K562 (cell line): ENCODE data around the gene TRIM65. TPM values are rescaled to one million over a fixed set of nuclear protein-coding genes. Genes with fewer than 3 reads are reported as not detected.
A peak's percentile ranks its signal among the peaks of the same experiment; 100 is the strongest.

Experiments used
- DDX20 ChIP-seq: fragments of 450-650 bp; IDR thresholded peaks from 2 replicates; pipeline ENCODE4 v1.6.1; 2016; ENCODE audit warnings: missing genetic modification characterization, low read depth, mild to moderate bottlenecking, missing compliant biosample characterization, moderate library complexity
- GTF2E2 ChIP-seq: fragments of 200-800 bp; sonication (Bioruptor generic); IDR thresholded peaks from 2 replicates; pipeline ENCODE4 v1.6.1; 2016; ENCODE audit warnings: missing genetic modification characterization, missing compliant biosample characterization
- HIVEP1 ChIP-seq: fragments of 250-450 bp; sonication (Bioruptor Pico); IDR thresholded peaks from 2 replicates; pipeline ENCODE4 v1.4.0; 2020; ENCODE audit warnings: mild to moderate bottlenecking
- MTF1 ChIP-seq: fragments of 250-450 bp; sonication (Bioruptor Pico); IDR thresholded peaks from 2 replicates; pipeline ENCODE4 v1.9.0; 2021; ENCODE audit warnings: moderate library complexity, mild to moderate bottlenecking, inconsistent platforms, borderline replicate concordance
- NBN ChIP-seq: fragments of 450-650 bp; IDR thresholded peaks from 2 replicates; pipeline ENCODE4 v1.6.1; 2016; ENCODE audit warnings: low read depth, mild to moderate bottlenecking
- NR3C1 ChIP-seq: sonication (generic); formaldehyde crosslinking; IDR thresholded peaks from 2 replicates; pipeline ENCODE4 v1.8.1; 2022; ENCODE audit warnings: missing genetic modification reagents
- PHF8 ChIP-seq: fragments of 200-600 bp; sonication (generic); IDR thresholded peaks from 2 replicates; pipeline ENCODE4 v1.6.1; 2012; ENCODE audit warnings: mixed run types, mild to moderate bottlenecking, inconsistent platforms, low read length, moderate library complexity, borderline replicate concordance
- PHTF2 ChIP-seq: fragments of 250-450 bp; sonication (Bioruptor Pico); IDR thresholded peaks from 2 replicates; pipeline ENCODE4 v1.5.0; 2021; ENCODE audit warnings: mild to moderate bottlenecking
- SLC30A9 ChIP-seq: fragments of 250-450 bp; sonication (Bioruptor Pico); IDR thresholded peaks from 2 replicates; pipeline ENCODE4 v1.8.0; 2022; ENCODE audit warnings: mild to moderate bottlenecking, moderate library complexity
- TCF7L2 ChIP-seq: fragments of 150-350 bp; IDR thresholded peaks from 2 replicates; pipeline ENCODE4 v1.6.1; 2016; ENCODE audit warnings: low read depth, mild to moderate bottlenecking, low read length, moderate library complexity
- U2AF1 ChIP-seq: fragments of 200-400 bp; formaldehyde crosslinking; optimal IDR thresholded peaks from 2 replicates; pipeline ENCODE3; 2017; ENCODE audit warnings: mild to moderate bottlenecking, low read depth, low read length, moderate library complexity
- ZBTB7A ChIP-seq: IDR thresholded peaks from 2 replicates; pipeline ENCODE4 v1.6.1; 2011; ENCODE audit warnings: low read depth, mild to moderate bottlenecking, low read length, moderate library complexity, borderline replicate concordance; ENCODE audit not compliant: control insufficient read depth
- ZEB2 ChIP-seq: fragments of 450-650 bp; IDR thresholded peaks from 2 replicates; pipeline ENCODE4 v1.6.1; 2016
- ZFP36 ChIP-seq: fragments of 150-350 bp; IDR thresholded peaks from 2 replicates; pipeline ENCODE4 v1.6.1; 2018; ENCODE audit warnings: low read length, low read depth; ENCODE audit not compliant: partially characterized antibody
- polyA plus RNA-seq, 8 experiments: library from polyadenylated mRNA; depleted of rRNA in 4 of 8; stranded (reverse) in 5 of 8; unstranded in 3 of 8; fragments of >200 nt; fragmentation: Nextera tagmentation in 2 of 8; fragmentation: Illumina TruSeq in 1 of 8; extraction: Ambion mirVana in 2 of 8; extraction: Trizol in 1 of 8; gene quantifications; 2 replicates each; pipeline versions ENCODE4 v1.2.1 to v1.2.3, GENCODE V29; 2011 to 2014; ENCODE audit warnings: inconsistent platforms in 1 of 8, missing spikeins in 1 of 8
- total RNA-seq, 7 experiments: library from RNA; depleted of rRNA in 6 of 7; stranded (reverse); fragments of >200 nt in 6 of 7; fragmentation: Illumina TruSeq in 2 of 7; extraction: Trizol in 2 of 7; gene quantifications; 2 replicates each; pipeline versions ENCODE4 v1.2.1 to v1.2.3, GENCODE V29; 2011 to 2021; ENCODE audit warnings: low replicate concordance in 1 of 7
- TF ChIP-seq, protein P1 (sequence below): sonication (generic); formaldehyde crosslinking; IDR thresholded peaks from 2 replicates; pipeline ENCODE4 v1.4.0; 2020; ENCODE audit warnings: mild to moderate bottlenecking, missing genetic modification reagents
- TF ChIP-seq, protein P2 (sequence below): IDR thresholded peaks from 3 replicates; pipeline ENCODE4 v1.6.1; 2011; ENCODE audit warnings: borderline replicate concordance, mild to moderate bottlenecking; ENCODE audit not compliant: insufficient read length, insufficient read depth
- TF ChIP-seq, protein P3 (sequence below): fragments of 250-450 bp; sonication (Bioruptor Pico); IDR thresholded peaks from 2 replicates; pipeline ENCODE4 v1.4.0; 2020; ENCODE audit warnings: mild to moderate bottlenecking, moderate library complexity
- TF ChIP-seq, protein P4 (sequence below): fragments of 250-450 bp; sonication (Bioruptor Pico); IDR thresholded peaks from 2 replicates; pipeline ENCODE4 v1.4.0; 2020

Gene TRIM65
- total and polyA plus RNA-seq, 9 of the 15 experiments (the other 6 are each of a cell fraction or from before 2014, with no cell fraction given), result 2.8 to 45.7 (median 22.9) TPM

DNA sequence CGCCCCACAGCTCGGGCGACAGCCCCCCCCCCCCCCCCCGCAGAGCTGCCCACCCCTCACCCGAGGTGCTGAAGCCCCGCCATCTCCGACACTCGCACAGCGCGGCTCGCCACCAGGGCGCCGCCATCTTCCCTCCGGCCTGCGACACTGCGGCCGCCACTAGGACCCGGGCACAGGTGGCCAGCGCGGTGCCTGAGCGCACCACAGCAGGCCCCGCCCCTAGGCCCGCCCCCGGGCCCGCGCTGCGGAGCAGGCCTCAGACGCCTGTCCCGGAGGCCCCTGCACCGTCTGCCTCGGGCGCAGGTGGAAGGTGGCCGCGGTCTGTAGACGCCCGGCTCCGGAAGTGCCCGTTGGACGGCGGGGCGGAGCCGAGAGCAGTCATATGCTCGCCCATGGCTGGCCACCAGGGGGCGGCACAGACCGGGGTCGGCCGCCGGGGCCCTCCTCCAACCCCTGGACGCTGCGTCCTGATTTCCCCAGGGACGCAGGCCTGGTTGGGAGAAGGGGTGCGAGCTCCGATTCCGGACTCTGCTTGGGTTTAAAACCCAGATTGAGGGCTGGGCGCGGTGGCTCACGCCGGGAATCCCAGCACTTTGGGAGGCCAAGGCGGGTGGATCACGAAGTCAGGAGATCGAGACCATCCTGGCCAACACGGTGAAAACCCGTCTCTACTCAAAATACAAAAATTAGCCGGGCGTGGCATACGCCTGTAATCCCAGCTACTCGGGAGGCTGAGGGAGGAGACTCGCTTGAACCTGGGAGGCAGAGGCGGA is 8.2 kb upstream of the TRIM65 start, which contains the start of gene MRPL38 (continued):
- no peak for TF ChIP-seq PHTF2
- TF ChIP-seq NBN, result peak; percentile 57
- TF ChIP-seq NR3C1, result no peak
- no peak for TF ChIP-seq TCF7L2
- TF ChIP-seq, protein P1, sequence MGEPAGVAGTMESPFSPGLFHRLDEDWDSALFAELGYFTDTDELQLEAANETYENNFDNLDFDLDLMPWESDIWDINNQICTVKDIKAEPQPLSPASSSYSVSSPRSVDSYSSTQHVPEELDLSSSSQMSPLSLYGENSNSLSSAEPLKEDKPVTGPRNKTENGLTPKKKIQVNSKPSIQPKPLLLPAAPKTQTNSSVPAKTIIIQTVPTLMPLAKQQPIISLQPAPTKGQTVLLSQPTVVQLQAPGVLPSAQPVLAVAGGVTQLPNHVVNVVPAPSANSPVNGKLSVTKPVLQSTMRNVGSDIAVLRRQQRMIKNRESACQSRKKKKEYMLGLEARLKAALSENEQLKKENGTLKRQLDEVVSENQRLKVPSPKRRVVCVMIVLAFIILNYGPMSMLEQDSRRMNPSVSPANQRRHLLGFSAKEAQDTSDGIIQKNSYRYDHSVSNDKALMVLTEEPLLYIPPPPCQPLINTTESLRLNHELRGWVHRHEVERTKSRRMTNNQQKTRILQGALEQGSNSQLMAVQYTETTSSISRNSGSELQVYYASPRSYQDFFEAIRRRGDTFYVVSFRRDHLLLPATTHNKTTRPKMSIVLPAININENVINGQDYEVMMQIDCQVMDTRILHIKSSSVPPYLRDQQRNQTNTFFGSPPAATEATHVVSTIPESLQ, result no peak
- TF ChIP-seq HIVEP1 (CRISPR knock-in tag), result no peak
- TF ChIP-seq GTF2E2 (tag), result no peak
- TF ChIP-seq DDX20, result no peak
- TF ChIP-seq, protein P2, sequence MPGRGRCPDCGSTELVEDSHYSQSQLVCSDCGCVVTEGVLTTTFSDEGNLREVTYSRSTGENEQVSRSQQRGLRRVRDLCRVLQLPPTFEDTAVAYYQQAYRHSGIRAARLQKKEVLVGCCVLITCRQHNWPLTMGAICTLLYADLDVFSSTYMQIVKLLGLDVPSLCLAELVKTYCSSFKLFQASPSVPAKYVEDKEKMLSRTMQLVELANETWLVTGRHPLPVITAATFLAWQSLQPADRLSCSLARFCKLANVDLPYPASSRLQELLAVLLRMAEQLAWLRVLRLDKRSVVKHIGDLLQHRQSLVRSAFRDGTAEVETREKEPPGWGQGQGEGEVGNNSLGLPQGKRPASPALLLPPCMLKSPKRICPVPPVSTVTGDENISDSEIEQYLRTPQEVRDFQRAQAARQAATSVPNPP, result no peak
- TF ChIP-seq ZEB2, result peak; percentile 83
- no peak for TF ChIP-seq SLC30A9 (CRISPR knock-in tag)
- TF ChIP-seq U2AF1, result peak; percentile 55
- TF ChIP-seq PHF8, result peak; percentile 52; the same call in 1 of the 2 replicates
- TF ChIP-seq ZFP36, result peak; percentile 10
- TF ChIP-seq, protein P3, sequence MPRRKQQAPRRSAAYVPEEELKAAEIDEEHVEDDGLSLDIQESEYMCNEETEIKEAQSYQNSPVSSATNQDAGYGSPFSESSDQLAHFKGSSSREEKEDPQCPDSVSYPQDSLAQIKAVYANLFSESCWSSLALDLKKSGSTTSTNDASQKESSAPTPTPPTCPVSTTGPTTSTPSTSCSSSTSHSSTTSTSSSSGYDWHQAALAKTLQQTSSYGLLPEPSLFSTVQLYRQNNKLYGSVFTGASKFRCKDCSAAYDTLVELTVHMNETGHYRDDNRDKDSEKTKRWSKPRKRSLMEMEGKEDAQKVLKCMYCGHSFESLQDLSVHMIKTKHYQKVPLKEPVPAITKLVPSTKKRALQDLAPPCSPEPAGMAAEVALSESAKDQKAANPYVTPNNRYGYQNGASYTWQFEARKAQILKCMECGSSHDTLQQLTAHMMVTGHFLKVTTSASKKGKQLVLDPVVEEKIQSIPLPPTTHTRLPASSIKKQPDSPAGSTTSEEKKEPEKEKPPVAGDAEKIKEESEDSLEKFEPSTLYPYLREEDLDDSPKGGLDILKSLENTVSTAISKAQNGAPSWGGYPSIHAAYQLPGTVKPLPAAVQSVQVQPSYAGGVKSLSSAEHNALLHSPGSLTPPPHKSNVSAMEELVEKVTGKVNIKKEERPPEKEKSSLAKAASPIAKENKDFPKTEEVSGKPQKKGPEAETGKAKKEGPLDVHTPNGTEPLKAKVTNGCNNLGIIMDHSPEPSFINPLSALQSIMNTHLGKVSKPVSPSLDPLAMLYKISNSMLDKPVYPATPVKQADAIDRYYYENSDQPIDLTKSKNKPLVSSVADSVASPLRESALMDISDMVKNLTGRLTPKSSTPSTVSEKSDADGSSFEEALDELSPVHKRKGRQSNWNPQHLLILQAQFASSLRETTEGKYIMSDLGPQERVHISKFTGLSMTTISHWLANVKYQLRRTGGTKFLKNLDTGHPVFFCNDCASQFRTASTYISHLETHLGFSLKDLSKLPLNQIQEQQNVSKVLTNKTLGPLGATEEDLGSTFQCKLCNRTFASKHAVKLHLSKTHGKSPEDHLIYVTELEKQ (CRISPR knock-in tag), result no peak
- no peak for TF ChIP-seq MTF1 (CRISPR knock-in tag)
- TF ChIP-seq, protein P4, sequence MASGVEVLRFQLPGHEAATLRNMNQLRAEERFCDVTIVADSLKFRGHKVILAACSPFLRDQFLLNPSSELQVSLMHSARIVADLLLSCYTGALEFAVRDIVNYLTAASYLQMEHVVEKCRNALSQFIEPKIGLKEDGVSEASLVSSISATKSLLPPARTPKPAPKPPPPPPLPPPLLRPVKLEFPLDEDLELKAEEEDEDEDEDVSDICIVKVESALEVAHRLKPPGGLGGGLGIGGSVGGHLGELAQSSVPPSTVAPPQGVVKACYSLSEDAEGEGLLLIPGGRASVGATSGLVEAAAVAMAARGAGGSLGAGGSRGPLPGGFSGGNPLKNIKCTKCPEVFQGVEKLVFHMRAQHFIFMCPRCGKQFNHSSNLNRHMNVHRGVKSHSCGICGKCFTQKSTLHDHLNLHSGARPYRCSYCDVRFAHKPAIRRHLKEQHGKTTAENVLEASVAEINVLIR, result peak; percentile 12; the same call in 1 of the 2 replicates
- TF ChIP-seq ZBTB7A, result peak; percentile 70; the same call in 1 of the 2 replicates
